GM15510 (cell line): ENCODE measurements around the gene ZNF280A.

Experiments
- POLR2A ChIP-seq: IDR thresholded peaks from 3 replicates; pipeline ENCODE4 v1.6.1; 2011; ENCODE audit warnings: borderline replicate concordance; ENCODE audit not compliant: insufficient read length; ENCODE audit errors: extremely low read depth

The ZNF280A gene, protein sequence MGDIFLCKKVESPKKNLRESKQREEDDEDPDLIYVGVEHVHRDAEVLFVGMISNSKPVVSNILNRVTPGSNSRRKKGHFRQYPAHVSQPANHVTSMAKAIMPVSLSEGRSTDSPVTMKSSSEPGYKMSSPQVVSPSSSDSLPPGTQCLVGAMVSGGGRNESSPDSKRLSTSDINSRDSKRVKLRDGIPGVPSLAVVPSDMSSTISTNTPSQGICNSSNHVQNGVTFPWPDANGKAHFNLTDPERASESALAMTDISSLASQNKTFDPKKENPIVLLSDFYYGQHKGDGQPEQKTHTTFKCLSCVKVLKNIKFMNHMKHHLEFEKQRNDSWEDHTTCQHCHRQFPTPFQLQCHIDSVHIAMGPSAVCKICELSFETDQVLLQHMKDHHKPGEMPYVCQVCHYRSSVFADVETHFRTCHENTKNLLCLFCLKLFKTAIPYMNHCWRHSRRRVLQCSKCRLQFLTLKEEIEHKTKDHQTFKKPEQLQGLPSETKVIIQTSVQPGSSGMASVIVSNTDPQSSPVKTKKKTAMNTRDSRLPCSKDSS

DNA sequence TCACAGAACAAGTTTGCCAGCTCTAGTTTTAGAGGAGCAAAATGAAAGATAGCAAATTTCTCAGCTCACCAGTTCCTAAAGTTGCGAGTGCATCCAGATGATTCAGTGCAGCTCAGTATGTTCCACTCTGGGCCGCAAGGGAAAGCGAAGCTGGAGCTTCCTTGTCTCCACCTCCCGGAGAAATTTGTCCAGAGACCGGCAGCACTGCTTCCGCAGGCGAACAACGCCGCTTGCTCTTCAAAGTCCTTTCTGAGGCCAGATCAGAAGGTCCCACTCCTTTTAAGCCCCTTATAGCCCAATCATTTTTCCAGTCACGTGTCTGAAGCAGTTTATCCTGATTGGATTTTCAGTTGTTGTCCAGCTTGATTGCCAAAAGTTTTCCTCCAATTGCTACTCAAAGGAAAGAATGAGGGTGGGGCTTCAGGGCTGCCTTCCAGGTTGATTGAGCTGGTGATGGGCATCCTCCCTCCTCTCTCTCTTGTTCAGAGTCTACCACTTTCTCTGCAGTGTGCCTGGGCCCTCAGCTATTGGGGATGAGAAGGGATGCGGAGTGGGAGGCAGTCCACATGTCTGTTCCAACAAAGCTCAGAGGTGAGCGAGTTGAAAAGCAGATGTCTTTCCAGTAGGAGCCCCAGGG is at the start of gene ZNF280A:
TSS of gene ZNF280A (minus strand) at position 251 of the 637 bp plus-strand sequence. CDS start 4,640 bp downstream, outside the sequence.
- TF ChIP-seq POLR2A = no peak

DNA sequence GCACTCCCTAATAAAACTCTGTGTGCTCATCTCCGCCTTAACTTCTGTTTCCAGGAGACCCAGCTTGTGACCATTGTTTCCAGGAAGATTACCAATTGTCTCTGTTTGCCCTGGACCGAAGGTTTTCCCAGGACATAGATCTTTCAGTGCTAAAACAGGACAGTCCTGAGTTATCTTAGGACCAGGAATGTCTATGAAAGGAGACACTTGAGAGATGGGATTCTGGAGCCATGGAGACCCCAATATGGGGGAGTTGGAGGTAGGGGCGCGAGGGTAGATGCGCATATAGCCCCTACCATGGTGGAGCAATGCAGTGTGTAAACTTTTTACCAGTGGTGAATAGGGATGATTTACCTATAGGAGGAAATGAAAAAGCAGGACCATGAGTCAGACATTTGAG is 49.1 kb upstream of the ZNF280A start:
- TF ChIP-seq POLR2A = no peak

DNA sequence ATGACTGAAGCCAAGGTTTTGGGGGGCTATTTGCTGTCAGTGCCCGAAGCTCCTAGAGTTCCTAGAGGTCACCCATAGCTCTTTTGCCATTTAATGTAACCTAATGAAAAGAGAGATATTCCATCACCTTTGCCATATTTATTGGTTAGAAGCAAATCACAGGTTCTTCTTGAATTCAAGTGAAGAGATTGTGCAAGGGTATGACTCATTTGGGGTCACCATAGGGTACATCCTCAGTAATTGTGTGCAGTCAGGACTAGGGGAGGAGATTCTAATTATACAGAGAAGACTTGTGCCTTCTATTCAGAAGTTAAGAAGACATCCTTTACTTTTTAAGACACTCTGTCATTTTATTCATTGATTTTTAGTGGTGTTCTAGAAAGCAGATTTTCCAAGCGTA is 45.9 kb upstream of the ZNF280A start:
- TF ChIP-seq POLR2A = no peak

DNA sequence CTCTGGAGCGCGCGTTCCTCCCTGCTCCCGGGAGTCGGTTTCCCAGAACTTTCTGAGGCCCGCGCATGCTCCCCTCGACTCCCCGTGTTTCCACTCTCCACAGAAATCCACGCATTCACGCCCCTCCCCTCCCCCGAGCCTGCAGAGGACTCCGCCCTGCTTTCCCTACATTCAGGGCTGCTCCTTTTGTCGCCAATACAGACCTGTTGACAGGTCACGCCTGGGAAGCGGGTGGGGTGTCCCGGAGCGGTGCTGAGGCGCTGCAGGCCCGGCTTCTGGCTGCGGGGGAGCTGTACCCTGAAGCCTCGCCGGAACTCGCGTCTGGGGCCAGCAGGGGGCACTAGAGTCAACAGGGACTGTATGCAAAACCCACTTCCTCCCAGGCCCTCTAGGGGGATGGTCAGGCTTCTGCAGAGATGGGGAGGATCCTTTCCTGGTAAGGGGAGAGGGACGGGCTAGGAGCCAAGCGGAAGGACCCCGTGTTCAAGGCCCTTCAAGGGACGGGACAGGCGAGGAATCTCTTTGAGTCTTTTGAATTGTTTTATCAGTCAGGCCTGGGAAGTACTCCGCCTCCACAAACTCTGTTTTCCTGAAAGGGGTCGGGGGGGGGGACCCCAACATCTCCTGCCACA is 39.0 kb upstream of the ZNF280A start, which contains the start of gene PRAME:
TSS of gene PRAME (minus strand) at position 294 of the 632 bp plus-strand sequence. CDS start 2,433 bp downstream, outside the sequence.
- no peak for TF ChIP-seq POLR2A

DNA sequence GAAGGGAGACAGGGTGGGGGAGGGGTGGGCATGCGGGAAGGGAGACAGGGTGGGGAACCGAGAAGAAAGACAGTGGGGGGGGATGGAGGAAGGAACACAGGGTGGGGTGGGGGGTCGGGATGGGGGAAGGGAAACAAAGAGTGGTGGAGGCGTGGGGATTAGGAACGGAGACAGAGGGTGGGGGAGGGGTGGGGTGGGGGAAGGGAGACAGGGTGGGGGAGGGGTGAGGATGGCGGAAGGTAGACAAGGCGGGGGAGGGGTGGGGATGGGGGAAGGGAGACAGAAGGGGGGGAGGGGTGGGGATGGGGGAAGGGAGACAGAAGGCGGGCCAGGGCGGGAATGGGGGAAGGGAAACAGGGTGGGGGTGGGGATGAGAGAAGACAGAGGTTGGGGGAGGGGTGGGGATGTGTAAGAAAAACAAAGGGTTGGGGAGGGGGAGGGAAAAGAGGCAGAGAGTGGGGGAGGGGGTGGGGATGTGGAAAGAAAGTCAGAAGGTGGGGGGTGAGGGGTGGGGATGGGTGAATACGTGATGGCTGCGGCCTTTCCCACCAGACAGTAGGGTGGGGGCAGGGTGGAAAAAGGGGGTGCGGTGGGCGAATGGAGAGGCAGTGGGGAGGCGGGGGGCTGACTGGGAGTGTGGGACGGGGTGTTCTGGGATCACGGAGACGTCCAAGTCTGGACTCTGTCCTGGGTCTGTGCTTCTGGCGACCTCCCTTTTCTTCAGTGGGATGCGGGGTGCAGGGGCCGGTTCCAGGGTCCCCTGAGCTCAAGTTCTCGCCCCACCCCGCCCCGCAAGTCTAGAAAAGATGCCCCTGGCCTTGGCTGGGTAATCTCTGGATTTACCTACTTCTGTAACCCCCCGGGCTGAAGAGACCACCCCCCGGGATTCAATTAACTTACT is 38.3 kb upstream of the ZNF280A start:
- no peak for TF ChIP-seq POLR2A

DNA sequence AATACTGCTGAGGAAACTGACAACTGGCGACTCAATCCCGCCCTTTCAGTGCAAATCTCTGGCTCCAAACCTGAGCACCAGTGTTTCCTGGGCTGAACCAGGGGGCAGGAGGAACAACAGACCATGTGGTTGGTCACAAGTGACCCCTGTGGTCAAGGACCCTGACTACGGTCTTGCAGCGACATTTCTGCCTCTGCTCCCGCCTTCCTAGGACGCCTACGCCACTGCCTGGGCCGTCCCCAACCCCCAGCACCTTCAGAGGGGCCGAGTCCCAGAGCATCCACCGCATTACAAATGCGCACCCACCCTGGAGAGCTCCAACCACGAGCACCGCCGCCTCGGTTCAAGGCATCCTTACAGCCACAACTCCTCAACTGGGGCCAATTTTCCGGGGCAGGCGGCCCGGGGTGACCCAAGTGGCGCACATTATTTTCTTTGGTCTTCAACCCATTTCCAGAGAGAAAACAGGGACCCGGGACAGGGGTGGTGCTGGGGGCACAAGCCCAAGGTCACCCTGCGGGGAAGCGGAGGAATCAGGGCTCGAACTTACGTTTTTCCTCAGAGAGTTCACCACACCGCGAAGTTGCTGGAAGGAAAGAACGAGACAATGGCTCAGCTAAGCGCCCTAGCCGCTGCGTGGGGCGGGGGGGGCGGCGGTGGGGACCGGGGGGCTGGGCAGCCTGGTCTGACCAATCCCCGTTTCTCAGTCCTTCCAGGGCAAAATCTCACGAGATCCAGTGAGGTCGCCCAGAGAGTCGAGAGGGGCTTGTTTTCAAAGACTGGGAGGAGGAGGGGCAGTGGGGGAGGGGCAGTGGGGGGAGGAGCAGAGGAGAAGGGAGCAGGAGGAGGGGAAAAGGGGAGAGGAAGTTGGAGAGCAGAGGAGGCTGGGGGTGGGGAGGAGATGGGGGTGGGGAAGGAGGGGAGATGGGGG is 37.2 kb upstream of the ZNF280A start:
- no peak for TF ChIP-seq POLR2A

DNA sequence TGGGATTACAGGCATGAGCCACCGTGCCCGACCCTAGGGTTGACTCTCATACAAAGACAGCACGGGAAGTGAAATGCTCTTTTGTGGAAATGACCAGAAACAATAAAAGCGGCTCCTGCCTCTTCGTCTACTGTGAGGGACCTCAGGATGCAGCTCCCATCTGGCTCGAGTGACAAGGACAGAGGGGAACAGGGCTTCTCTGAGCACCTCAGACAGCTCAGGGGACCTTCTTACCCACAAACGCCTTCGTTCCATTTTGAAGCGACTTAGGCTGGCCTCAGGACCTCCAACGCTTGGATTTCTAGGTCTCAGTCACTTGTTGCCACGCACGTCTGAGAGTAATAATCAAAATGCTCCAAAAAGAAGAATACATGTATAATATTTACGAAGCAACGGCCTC is 36.5 kb upstream of the ZNF280A start:
- no peak for TF ChIP-seq POLR2A

DNA sequence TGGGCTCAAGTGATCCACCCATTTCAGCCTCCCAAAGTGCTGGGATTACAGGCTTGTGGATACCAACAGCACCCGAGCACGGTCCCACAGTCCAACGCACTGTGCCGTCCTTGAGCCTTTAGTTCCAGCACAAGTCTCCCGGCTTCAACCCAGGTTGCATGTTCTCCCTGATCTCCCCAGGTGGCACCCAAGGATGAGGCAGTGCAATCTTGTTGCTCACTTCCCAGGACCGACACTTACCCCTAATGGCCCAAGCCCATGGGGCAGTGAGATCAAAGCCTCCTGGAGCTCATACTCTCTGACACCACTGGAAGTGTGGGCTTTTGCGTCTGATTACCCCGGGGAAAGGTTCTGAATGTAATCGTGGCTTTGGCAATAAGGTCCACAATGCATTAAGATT is 35.5 kb upstream of the ZNF280A start:
- no peak for TF ChIP-seq POLR2A

DNA sequence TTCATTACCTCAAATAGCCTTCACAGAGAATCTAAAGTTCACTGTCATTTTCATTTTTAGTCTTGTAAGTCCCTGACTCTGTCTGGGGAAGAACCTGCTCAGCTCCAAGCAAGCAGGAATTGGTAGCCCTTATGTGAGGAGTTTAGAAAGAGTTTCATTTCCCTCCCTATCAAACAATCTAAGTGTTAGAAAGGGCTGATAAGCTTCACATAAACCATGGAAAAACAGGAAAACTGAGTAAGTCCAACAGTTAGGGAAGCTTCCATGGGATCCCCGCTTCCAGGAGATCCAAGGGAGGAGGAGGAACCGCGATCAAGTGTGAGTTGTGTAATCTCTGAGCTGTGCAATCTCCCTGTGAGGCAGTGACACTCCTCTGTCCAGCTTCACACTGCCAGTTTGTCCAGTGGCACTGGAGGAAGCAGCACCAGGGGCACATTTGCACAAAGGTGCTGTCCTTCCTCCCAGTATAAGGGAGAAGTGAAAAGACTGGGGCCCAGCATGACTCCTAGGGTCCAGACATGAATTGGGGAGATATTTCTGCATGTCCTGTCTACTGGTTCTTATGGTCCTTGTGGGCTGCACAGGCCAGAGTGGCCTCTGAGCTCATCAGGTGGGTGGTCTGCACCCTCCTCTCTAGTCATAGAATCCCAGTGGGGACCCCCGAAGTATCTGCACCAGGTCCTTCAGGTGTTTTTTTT is 34.7 kb upstream of the ZNF280A start:
- no peak for TF ChIP-seq POLR2A

DNA sequence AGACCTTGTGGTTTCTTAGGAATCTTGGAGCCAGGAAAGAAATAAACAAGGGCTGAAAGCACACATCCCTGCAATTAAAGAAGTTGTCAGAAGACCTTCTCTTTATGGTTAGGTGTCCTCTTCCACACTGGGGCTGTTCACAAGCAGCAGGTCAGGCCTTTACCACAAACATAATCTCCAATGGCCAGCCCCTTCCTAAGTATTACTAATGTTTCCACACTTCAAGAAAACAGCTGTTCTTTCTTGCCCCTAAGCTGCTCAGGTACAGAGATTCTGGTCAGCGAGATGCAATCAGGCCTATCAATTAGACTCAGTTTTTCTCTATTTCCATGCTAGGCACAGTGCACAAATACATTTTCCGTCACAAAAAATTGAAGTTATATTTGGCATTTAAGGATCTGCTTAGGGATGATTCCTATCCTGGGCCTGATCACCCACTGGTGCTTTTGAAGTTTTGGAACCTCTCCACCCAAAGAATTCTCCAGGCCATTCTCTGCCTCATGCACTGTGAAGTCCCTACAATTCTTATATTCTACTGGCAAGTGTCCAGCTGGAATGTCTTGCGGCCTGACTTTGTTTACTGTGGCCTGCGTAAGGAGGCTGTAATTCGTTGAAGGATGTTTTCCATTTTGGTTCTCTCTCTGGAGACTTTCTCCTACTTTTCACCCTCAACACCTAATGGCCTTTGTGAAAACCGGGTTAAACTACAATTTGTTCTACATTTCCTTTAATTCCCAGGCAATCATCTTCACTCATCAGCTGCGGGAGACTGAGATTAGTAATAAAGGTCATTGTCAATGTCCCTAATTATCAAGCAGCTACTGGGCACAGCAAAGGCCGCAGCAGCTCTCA is 33.9 kb upstream of the ZNF280A start:
- no peak for TF ChIP-seq POLR2A

DNA sequence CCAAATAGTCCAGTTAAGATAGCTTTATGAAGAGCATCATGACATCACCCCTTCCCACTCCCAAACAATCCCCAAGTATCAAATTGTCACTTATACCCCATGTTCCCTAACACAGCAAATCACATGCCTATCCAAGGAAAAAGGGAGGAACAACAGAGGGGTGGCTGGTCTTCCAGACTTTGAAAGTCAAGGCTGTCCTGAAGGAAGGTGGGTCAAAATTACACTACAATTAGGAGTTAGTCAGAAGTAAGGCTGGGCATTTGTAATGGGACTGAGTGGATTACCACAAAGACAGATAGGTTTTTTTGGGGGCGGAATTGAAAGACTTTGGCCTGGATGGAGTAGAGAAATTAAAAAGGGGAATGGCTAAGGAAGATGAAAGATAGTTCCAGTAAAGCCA is 33.1 kb upstream of the ZNF280A start:
- TF ChIP-seq POLR2A = no peak

DNA sequence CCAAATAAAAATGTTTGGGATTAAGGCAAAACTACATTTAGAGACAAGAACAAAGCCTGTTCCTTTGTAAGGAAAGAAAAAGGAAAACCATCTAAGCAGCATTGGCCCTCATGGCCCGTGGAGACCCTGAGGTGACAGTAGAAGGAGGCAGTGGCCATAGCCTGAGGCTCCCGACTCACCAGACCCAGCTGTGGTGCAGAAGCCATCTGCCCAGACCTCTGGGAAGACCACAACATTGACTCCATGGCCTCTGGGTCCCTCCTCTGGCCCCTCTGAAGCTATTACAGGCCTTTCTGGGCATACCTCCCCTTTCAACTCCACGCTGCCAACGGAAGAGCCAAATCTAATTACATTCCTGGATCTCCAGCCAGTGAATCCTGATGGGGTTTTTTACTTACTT is 32.6 kb upstream of the ZNF280A start:
- TF ChIP-seq POLR2A = no peak
